Vagina (tissue), 2 donors: ENCODE data around the gene PDK1.

ENCODE experiments used
- CTCF ChIP-seq, 3 experiments: fragments of 450-650 bp in 2 of 3; fragments of 200-600 bp in 1 of 3; sonication (generic) in 1 of 3; IDR thresholded peaks; one replicate each; pipeline ENCODE4 v1.5.1; 2017 to 2019; ENCODE audit warnings: antibody characterized with exemption in 3 of 3, mild to moderate bottlenecking in 2 of 3, moderate library complexity in 2 of 3
- POLR2A ChIP-seq, 2 donors: fragments of 450-650 bp; IDR thresholded peaks; one replicate each; pipeline ENCODE4 v1.6.1; 2017; ENCODE audit warnings: antibody characterized with exemption in 2 of 2, mild to moderate bottlenecking in 2 of 2, moderate library complexity in 2 of 2
- POLR2AphosphoS5 ChIP-seq, 2 donors: sonication (generic); formaldehyde crosslinking; IDR thresholded peaks; one replicate each; pipeline ENCODE4 v1.9.0; 2017; ENCODE audit warnings: antibody characterized with exemption in 2 of 2, mild to moderate bottlenecking in 2 of 2, low read depth in 1 of 2; ENCODE audit not compliant: insufficient read depth in 1 of 2

GRCh38 chr2:172555522-172556283 lies at the start of gene PDK1:
- no peak for TF ChIP-seq CTCF (IDR thresholded peaks at IDR 0.05)
- peak in 1 of 2 donors; percentile 62 for TF ChIP-seq POLR2A (IDR thresholded peaks at IDR 0.05)
- TF ChIP-seq POLR2AphosphoS5 (IDR thresholded peaks at IDR 0.05; ENCODE audit: insufficient read depth in 1 of 2, low read depth in 1 of 2) = peak in 1 of 2 donors; percentile 90
